Keratinocyte (primary cell): ENCODE data around the gene BOLL. TPM values are rescaled to one million over a fixed set of nuclear protein-coding genes. Genes with fewer than 3 reads are reported as not detected.
A peak's percentile ranks its signal among the peaks of the same experiment; 100 is the strongest.
"Not testable (repeated sequence)": the region's sequence is repeated elsewhere in the genome, so short reads cannot be mapped to it uniquely, and the experiment has no call there.

ENCODE experiments used
- DNase-seq: peaks from one replicate; pipeline ENCODE4 v3.0.0-alpha.2; 2011; ENCODE audit warnings: low read depth, missing footprints, low spot score
- FAIRE-seq: peaks from 2 replicates; lab custom pipeline; 2011; peaks lifted over from hg19 to GRCh38; lab: Jason Lieb, UNC
- H2AFZ ChIP-seq: 2 replicates; pipeline ENCODE4 v1.6.0; 2012; ENCODE audit warnings: low read length, control low read depth, inconsistent platforms; ENCODE audit not compliant: control insufficient read depth
- H3K27ac ChIP-seq: 2 replicates; pipeline ENCODE4 v1.5.1; 2011; ENCODE audit warnings: low read length; ENCODE audit not compliant: control insufficient read depth, insufficient read depth
- H3K27me3 ChIP-seq: 3 replicates; pipeline ENCODE4 v1.6.0; 2011; ENCODE audit warnings: low read length; ENCODE audit not compliant: control insufficient read depth, insufficient read depth; ENCODE audit errors: extremely low read depth
- H3K36me3 ChIP-seq, 2 experiments: 2 replicates in 1 of 2; 3 replicates in 1 of 2; pipeline ENCODE4 v1.5.1; 2011; ENCODE audit warnings: low read length in 2 of 2, mild to moderate bottlenecking in 1 of 2; ENCODE audit not compliant: control insufficient read depth in 2 of 2, insufficient read depth in 2 of 2; ENCODE audit errors: extremely low read depth in 1 of 2
- H3K4me1 ChIP-seq: 3 replicates; pipeline ENCODE4 v1.5.1; 2011; ENCODE audit warnings: low read length; ENCODE audit not compliant: control insufficient read depth, insufficient read depth; ENCODE audit errors: extremely low read depth
- H3K4me2 ChIP-seq: 3 replicates; pipeline ENCODE4 v1.6.0; 2011; ENCODE audit warnings: low read depth, low read length; ENCODE audit not compliant: control insufficient read depth, insufficient read depth; ENCODE audit errors: extremely low read depth
- H3K4me3 ChIP-seq, 3 experiments: fragments of 200-600 bp in 1 of 3; sonication (generic) in 1 of 3; 2 replicates in 2 of 3; 3 replicates in 1 of 3; pipeline ENCODE4 v1.5.1; 2011 to 2016; ENCODE audit warnings: low read length in 3 of 3, mild to moderate bottlenecking in 3 of 3, control low read depth in 2 of 3, inconsistent platforms in 1 of 3, low read depth in 1 of 3, mixed read lengths in 1 of 3, mixed run types in 1 of 3, moderate library complexity in 1 of 3; ENCODE audit not compliant: control insufficient read depth in 2 of 3, insufficient read depth in 2 of 3; ENCODE audit errors: extremely low read depth in 1 of 3
- H3K79me2 ChIP-seq: 2 replicates; pipeline ENCODE4 v1.6.0; 2012; ENCODE audit warnings: low read length; ENCODE audit not compliant: control insufficient read depth, insufficient read depth
- H3K9ac ChIP-seq: 3 replicates; pipeline ENCODE4 v1.6.0; 2011; ENCODE audit warnings: low read length; ENCODE audit not compliant: control insufficient read depth, insufficient read depth; ENCODE audit errors: extremely low read depth
- H3K9me1 ChIP-seq: 3 replicates; pipeline ENCODE4 v1.6.0; 2011; ENCODE audit warnings: low read length; ENCODE audit not compliant: control insufficient read depth, insufficient read depth; ENCODE audit errors: extremely low read depth
- H3K9me3 ChIP-seq: 2 replicates; pipeline ENCODE4 v1.5.1; 2012; ENCODE audit warnings: low read depth, low read length; ENCODE audit not compliant: control insufficient read depth
- H4K20me1 ChIP-seq: 3 replicates; pipeline ENCODE4 v1.6.0; 2011; ENCODE audit warnings: low read length; ENCODE audit not compliant: control insufficient read depth, insufficient read depth; ENCODE audit errors: extremely low read depth
- CTCF ChIP-seq, 3 experiments: IDR thresholded peaks in 1 of 3; conservative IDR thresholded peaks in 1 of 3; optimal IDR thresholded peaks in 1 of 3; 2 replicates in 2 of 3; 3 replicates in 1 of 3; pipeline versions ENCODE3 to v1.5.1; 2011; ENCODE audit warnings: low read length in 3 of 3, mild to moderate bottlenecking in 3 of 3, moderate library complexity in 2 of 3, control low read depth in 1 of 3, inconsistent platforms in 1 of 3; ENCODE audit not compliant: insufficient read depth in 2 of 3; ENCODE audit errors: extremely low read depth in 1 of 3
- EZH2 ChIP-seq: IDR thresholded peaks from one replicate; pipeline ENCODE4 v1.6.1; 2012; ENCODE audit warnings: inconsistent platforms, mild to moderate bottlenecking, low read length, moderate library complexity
- dilution Hi-C: fragments of 300-500 bp; cut with MboI; formaldehyde crosslinking; loops from one replicate; pipeline ENCODE4 v1.7.0; 2020; ENCODE audit warnings: low sequenced_read_pairs; ENCODE audit not compliant: extremely low pct_ligation_motif_present
- polyA plus RNA-seq, 5 experiments: library from polyadenylated mRNA; depleted of rRNA in 3 of 5; stranded (reverse) in 3 of 5; stranded (forward) in 1 of 5; unstranded in 1 of 5; fragments of >200 nt; gene quantifications; 1 replicate in 1 of 5; 2 replicates in 3 of 5; 3 replicates in 1 of 5; pipeline versions ENCODE4 v1.2.1 to v1.2.3, GENCODE V29; 2011 to 2012; ENCODE audit warnings: missing spikeins in 2 of 5, low read depth in 1 of 5, low replicate concordance in 1 of 5

BOLL gene
- polyA plus RNA-seq, 1 donor (not counting 4 experiments of a cell fraction or from before 2014, with no cell fraction given): not detected

- TF ChIP-seq EZH2 (no peak), CTCF (optimal IDR thresholded peaks at IDR 0.05 in 1 of 3, IDR thresholded peaks at IDR 0.05 in 1 of 3, conservative IDR thresholded peaks at IDR 0.05 in 1 of 3; ENCODE audit: extremely low read depth in 1 of 3, insufficient read depth in 2 of 3, low read length in 3 of 3) (no peak)
- no peak for FAIRE-seq
- Histone ChIP-seq H3K36me3 (peaks cover 4 to 11% of the 10 kb centered on the region in 2 experiments), H4K20me1 (peaks cover 7% of the 10 kb centered on the region), H3K79me2 (peaks cover 51% of the 10 kb centered on the region), H2AFZ (no peak overlapping the region), H3K27me3 (no peaks in the 10 kb centered on the region), H3K9me1 (no peaks in the 10 kb centered on the region), H3K9ac (no peak overlapping the region), H3K4me1 (peaks cover 18% of the 10 kb centered on the region), H3K9me3 (no peaks in the 10 kb centered on the region), H3K27ac (no peak overlapping the region), H3K4me3 (no peak overlapping the region), H3K4me2 (no peak overlapping the region)
- DNase-seq: no peak
- dilution Hi-C loops: no loop called here
Measured at GRCh38 chr2:197710424-197711042, 74.6 kb downstream of the BOLL start.

GRCh38 chr2:197709140-197709539 lies 76.0 kb downstream of the BOLL start:
- Histone ChIP-seq H3K4me1 (peaks cover 21% of the 10 kb centered on the region), H3K4me2 (peak overlapping the region; percentile 92), H3K79me2 (peaks cover 55% of the 10 kb centered on the region), H3K36me3 (peaks cover 4 to 11% of the 10 kb centered on the region in 2 experiments)
- H3K9me1 ChIP-seq, H3K4me3 ChIP-seq, dilution Hi-C loops, FAIRE-seq, DNase-seq, H3K27ac ChIP-seq, H4K20me1 ChIP-seq, H2AFZ ChIP-seq, H3K27me3 ChIP-seq, H3K9ac ChIP-seq, H3K9me3 ChIP-seq: not testable (repeated sequence)

- DNase-seq (no peak), FAIRE-seq (no peak)
- peaks cover 55% of the 10 kb centered on the region for H3K79me2 ChIP-seq
- H2AFZ ChIP-seq: no peak overlapping the region
- H3K27me3 ChIP-seq: no peaks in the 10 kb centered on the region
- peaks cover 21% of the 10 kb centered on the region for H3K4me1 ChIP-seq
- no peak overlapping the region for H3K9ac ChIP-seq
- peaks cover 4 to 11% of the 10 kb centered on the region in 2 experiments for H3K36me3 ChIP-seq
- peaks cover 7% of the 10 kb centered on the region for H4K20me1 ChIP-seq
- TF ChIP-seq EZH2 (no peak), CTCF (optimal IDR thresholded peaks at IDR 0.05 in 1 of 3, IDR thresholded peaks at IDR 0.05 in 1 of 3, conservative IDR thresholded peaks at IDR 0.05 in 1 of 3; ENCODE audit: extremely low read depth in 1 of 3, insufficient read depth in 2 of 3, low read length in 3 of 3) (no peak)
- H3K4me2 ChIP-seq: peak overlapping the region; percentile 92
- H3K27ac ChIP-seq: no peak overlapping the region
- peak overlapping the region in 2 of 3 experiments; percentile 91 for H3K4me3 ChIP-seq
- no peaks in the 10 kb centered on the region for H3K9me3 ChIP-seq
- dilution Hi-C loops: no loop called here
- no peaks in the 10 kb centered on the region for H3K9me1 ChIP-seq
Measured at GRCh38 chr2:197708331-197708730, 76.8 kb downstream of the BOLL start.
